Suppressor macrophage (primary cell): ENCODE results near the gene SCOC.

Source experiments
- DNase-seq, 4 experiments: peaks; one replicate each; pipeline ENCODE4 v3.0.0-alpha.2; 2020 to 2022
- total RNA-seq, 17 experiments: gene quantifications; one replicate each; lab custom pipeline; 2026; ENCODE audit warnings: mixed read lengths in 6 of 17, inconsistent platforms in 3 of 17; lab: John Stamatoyannopoulos, UW

The SCOC gene
- total RNA-seq: 23.1 to 103 (median 60.3) reads per million in 17 experiments

DNA sequence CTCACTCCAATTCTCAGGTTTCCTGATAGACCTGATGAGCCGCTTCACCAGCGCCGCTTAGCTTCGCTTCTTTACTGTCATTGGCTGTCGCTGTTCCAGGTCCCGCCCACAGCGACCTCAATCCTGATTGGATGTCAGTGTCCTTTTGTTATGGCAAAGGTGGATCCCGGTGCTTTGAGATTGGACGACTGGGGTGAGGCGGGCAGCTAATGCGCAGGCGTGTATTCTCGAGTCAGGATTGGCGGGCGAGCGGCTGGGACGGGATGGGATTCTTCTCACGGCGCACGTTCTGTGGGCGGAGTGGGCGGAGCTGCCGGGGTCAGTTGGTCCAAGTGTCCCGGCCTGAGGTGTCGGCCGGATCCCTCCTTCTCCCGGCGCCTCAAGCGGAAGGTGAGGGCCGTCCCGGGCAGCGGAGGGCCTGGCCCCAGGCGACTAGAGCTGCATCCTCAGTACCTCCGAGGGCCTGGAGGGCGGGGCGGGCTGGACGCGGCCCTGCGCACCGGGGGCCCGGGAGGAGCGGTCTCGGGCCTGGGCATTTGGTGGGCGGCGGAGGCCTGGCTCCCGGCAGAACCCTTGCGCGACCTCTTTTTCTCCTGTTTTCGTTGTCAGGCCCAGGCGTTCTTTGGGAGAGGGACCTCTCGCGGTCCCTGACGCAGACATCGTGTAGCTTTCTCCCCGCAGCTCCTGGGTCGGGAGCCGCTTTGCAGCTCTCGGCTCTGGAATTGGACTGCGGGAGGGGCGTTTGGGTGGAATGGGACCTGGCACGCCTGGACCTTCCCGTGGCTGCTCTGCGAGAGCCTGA, at the start of gene SCOC:
Gene SCOC, plus strand, starts transcription at position 319 of the 802 bp plus-strand sequence. CDS start 5,525 bp downstream, outside the sequence.
- peak; percentile 99 to 100 (median 99) for DNase-seq

DNA sequence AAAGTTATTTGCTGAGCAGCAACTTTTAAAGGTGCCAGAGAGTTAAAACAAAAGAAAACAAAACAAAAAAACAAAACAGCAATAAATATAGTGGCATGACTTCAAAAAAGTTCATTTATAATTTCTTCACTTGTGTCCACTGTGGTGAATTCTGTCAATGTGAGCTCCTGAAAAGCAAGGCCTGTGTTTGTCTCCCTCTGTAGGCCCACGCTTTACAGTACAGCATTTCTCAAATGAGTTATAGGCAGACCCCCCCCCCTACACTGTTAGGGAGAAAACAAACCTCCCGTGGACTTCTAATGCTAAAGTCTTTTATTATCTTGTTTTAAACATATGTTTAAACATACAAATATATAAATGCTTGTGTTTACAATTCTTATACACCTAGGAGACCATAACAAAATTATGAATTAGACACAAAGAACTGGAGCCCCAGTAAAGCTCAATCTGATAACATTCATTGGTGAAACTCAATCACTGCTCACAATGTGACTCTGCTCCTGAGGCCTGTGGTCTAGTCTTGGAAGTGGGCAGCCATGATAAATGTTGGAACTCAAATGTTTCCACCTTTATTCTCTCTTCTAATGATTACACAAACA, 47.0 kb upstream of the SCOC start:
- peak; percentile 14 to 51 (median 40) for DNase-seq

DNA sequence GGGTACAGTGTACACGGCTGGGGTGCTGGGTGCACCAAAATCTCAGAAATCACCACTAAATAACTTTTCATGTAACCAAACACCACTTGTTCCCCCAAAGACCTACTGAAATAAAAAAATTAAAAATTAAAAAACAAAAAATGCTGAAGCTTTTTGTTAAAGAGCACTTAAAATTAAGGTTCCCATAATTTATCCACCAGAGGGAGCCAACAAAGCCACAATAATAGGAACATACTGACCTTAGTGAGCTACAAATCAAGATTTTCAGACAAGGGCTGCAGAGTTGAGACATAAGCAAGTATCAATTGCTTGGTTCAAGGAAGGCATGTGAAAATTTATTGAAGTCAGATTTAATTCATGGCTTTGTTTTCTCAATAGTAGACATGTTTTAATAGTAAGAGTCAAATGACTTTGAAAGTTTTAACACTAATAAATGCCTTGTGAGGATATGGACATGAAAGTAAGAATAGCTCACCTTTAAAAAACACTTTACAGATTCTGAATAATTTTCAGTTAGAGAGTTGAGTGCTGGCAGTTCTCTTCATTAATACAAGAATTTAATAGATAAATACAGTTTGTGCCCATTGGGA, 43.0 kb upstream of the SCOC start:
- peak; percentile 27 to 64 (median 40) for DNase-seq

DNA sequence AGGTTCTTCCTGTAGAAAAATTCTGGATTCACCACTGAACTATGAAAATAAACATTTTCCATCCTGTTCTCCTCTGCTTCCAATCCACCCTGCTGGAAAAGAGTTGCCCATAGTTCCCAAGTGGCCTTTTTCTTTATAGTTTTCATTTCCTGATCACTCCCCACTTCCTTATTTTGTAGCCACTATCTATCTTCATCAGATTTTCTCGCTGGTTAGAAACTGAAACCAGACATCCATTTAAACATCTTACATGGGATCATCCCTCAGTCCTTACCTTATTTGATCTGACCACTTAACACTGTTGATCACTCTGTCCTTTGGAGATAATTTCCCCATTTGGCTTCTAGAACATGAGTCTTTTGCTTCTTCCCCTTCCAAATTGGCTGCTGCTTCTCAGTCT, 42.2 kb upstream of the SCOC start:
- peak in 3 of 4 experiments; percentile 8 to 27 (median 23) for DNase-seq

DNA sequence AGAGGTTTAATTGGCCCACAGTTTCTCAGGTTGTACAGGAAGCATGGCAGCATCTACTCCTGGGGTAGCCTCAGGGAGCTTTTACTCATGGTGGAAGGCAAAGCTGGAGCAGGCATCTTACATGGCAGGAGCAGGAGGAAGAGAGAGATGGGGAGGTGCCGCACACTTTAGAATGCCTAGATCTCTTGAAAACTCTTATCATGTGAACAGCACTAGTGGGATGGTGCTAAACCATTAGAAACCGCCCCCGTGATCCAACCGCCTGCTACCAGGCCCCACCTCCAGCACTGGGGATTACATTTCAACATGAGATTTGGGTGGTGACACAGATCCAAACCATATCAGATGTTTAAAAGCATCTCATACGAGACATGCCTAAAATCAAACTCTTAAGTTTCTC, 41.6 kb upstream of the SCOC start:
- no peak for DNase-seq

DNA sequence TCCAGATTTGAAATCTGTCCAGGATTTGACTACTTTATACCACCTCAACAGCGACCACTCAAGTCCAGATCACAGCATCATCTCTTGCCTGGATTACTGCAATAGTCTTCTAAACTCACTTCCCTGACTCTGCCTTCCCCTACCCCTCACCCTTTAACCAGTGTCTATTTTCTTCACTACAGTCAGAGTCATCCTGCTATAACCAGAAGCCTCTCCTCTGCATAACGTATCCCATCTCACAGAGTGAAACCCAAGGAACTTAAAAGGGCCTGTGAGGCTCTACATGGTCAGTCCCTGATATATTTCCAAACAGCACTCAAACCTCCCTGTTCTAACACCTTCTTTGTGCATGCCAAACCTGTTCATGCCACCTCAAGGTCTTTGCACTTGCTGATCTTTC, 40.7 kb upstream of the SCOC start:
- no peak for DNase-seq

DNA sequence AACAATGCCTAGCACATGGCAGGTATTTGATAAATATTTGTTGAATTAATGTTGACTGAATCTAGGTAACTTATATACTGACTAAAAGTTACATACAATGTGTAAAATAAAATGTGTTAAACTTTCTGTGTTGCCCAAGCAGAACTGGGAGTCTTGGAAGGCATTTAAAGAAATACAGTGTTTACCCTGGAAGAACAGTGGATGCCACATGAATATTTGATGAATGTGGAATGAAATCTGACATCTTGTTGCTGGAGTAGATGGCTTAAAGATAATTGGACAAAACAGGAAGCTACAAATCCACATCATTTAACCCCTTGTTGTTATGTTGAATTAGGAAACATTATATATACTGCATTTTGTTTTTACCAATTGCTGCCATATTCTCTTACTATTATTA, 39.9 kb upstream of the SCOC start:
- no peak for DNase-seq

DNA sequence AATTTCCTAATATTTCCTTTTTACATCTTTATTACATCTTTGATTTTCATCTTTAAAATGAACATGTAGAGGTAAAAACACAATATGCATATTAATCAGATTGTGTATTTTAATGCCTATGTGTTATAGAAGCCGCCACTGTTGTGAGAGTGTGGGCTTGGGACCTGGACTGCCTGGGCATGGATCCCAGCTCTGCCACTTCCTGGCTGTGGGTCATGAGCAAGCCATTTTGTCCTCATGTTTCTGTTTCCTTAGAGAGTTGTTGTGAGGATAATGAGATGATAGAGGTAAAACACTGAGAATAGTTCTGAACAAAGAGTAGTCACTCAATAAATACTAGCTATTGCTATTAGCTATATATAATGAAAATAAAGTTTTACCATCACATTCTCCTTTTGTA, 38.4 kb upstream of the SCOC start:
- DNase-seq: no peak

DNA sequence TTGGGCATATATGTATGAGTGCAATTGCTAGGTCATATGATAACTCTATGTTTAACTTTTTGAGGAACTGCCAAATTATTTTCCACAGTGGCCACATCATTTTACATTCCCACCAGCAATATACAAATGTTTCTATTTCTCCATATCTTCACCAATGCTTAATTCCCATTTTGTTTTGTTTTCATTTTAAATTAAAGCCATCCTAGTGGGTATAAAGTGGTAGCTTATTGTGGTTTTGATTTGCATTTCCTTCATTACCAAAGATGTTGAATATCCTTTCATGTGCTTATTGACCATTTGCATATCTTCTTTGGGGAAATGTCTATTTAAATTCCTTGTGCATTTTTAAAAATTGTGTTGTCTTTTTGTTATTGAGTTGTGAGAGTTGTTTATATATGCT, 36.7 kb upstream of the SCOC start:
- DNase-seq: peak in 1 of 4 experiments; percentile 7

DNA sequence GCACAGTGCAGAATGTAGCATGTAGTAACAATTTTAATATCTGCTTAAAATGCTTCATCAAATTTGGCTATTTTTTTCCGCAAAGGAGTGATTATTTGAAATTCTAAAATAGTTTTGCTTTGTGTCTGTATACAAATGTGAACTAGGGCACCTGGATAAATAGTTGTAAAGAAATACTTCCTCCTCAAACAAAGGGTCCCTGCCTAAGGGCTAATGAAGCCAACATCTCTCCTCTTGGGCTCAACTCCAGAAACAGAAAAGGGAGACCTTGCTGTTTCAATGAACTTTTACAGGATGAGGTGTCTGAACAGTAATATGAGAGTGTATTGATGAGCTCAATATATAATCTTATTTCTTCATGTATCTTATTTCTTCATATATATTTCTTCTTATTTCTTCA, 30.8 kb upstream of the SCOC start:
- no peak for DNase-seq

DNA sequence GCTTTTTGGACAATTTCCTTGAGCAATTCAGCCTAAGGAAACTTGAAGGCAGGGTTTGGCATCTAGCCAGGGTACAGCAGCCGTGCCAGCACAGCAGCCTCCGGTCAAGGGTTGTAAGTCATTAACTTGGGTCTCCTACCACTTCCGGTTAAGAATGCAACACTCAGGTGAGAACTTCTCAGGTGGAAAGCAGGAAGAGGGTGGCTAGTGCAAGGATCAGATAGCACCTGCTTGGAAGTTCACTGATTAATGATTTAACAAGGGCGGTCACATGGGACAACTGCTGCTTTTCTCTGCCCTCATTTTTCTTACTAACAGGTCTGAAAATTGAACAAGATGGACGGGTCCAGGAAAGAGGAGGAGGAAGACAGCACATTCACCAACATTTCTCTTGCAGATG, 30.1 kb upstream of the SCOC start:
- DNase-seq: peak in 3 of 4 experiments; percentile 18 to 46 (median 36)

DNA sequence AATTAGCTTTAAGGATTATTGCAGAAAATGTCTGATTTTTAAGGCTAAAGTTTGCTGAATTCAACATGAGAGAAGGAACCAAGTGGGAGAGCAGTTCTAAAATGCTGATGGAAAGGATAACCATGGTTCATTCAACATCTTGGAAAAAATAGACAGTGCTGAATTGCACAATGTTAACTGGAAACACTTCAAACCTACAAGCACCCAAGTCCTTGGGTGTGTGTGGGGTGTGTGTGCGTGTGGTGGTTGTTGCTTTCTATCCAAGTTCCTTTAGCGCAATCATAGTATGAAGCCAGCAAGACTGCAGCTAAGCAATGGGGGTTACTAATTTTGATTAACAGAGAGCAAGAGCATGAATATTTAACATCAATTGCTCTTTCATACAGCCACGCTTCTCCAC, 29.3 kb upstream of the SCOC start:
- no peak for DNase-seq

DNA sequence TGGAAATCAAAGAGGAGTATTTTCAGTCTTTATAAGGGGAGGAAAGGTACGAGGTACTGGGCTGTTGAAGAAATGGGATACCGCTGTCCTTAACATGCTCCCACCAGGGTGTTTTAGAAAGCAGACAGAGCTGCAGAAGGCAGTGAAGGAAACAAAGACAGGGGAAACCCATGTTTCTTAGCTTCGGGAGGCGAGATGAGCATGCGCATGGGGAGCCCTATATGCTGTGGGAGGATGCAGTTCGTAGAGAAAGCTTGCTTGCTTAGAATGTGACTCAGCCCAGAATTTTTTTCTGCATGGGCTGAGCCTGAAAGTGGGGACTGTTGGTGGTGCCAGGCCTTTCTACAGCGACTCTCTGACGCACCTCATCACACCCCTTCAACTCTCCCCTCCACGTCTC, 28.8 kb upstream of the SCOC start:
- DNase-seq: no peak

DNA sequence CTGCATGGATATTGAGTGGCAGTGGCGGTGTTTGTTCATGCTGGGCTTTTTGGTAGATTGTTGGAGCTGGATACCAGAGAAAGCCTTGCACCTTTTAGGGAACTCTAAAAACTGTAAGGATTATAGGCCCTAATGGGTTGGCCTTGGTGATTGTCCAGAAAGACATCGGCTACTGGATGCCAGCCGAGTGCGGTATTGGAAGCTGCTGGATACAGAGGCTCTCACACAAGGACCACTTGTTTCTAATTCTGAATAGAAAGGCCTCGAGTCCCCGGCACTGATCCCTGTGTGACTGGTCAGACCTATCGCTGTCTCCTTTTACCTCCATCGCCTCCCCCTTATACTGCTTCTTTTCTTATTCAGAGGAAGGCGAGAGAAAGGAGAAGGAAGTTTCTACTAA, 27.3 kb upstream of the SCOC start:
- no peak for DNase-seq

DNA sequence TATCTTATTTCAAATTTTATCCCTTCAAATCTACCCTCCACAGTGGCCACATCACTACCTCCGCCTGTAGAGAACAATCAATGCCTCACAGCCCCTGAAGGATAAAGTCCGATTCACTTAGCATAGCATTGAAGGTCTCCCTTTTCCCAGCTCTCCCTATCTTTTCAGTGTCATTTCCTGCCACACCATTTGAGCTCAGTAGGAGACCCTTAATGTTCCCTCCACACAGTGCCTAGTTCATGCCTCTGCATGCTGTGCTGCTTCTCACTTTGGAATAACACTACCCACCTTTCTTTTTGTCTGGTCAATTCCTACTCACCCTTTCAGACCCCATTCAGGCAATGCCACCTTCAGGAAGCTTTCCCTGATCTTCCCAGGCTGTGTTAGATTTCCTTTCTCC, 23.6 kb upstream of the SCOC start:
- DNase-seq: no peak

DNA sequence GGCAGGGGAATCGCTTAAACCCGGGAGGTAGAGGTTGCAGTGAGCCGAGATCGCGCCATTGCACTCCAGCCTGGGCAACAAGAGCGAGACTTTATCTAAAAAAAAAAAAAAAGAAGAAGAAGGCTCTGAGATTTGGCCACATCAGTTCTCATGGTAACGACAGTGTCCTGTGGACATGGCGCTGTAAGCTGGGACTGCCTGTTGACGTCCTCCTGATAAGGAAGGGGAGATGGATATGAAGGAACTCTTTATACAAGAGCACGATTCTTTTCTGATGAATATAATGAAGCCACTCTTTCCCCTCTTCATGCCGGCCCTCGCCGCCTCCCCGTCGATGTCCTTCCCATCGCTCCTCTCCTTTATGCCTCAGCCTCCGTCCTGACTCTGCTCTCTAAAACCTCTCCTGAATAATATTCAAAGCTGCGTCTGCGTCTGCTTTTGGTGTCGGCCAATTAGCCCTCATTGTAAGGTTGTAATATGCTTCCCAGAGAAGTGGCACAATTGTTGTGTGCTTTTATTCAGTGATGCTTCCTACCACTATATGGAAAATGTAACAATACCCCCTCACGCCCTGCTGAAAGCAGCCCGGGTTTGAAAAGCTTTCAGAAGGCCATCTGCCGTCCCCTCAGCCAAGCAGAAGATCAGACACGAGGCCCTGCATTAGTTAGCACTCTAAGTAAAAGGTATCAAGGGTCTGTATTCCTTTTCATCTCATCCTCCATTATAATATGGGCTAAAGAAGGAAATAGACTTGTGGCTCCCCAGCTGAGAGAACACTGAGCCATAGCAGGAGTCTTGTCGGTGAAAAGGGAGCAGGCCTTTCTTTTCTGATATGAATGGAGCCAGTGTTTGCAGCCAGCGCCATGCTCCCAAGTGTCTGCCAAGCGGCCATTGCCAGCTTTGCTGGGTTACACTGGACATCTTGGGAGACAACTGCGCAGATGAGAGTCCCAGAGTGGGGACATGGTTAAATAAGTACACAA, 22.1 kb upstream of the SCOC start:
- no peak for DNase-seq

DNA sequence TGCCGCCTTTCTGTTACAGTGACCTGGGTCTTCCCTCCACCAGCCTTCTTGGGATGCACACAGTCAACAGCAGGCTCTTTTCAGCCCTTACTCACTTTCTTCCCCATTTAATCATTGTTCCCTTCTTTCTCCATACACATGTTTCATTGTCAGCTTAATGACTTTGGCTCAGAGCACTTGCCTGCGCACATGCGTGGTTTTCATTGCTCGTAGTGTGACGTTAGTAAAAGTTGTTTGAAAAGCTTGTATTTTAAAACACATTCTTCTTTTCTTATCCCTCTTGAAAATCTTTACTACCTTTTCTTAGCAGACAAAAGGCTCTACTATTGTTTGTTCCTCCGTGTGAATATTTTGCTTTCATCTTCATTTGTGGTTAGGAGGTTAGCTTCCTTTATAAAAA, 19.7 kb upstream of the SCOC start:
- peak in 1 of 4 experiments; percentile 2 for DNase-seq

DNA sequence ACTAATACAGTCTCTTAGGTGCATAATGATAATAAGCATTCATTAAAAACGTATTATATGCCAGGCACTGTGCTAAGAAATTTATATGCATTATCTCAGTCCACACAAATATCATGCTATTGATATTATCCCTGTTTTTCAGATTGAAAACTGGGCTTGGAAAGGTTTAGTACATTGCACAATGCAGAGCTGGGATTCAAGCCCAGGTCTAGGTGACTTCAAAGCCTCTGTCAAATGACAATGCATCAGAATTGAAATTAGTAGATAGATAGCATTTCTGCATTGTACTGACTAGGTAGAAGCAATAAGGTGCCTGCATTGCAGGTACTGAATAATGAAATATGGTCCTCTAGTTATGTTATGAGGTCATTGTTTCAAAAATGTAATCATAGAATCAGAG, 18.2 kb upstream of the SCOC start:
- no peak for DNase-seq

DNA sequence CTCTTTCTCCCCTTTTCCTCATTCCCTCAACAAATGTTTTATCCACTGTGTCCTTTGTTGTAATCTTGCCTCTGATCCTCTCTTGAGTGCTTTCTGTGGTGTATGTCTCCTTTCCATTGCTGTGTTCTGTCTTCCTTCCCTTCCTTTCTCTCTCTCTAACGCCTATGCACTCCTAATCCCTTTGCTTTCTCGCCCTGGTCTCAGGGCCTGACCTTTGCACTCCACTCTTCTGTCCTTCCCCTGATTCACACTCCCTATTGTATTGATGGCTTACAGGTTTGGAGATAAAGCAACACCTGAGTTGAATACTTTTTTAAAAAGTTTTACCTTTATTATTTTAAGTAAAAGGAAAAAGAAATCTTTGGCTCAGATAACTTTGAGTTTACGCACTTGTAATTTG, 15.6 kb upstream of the SCOC start:
- no peak for DNase-seq

DNA sequence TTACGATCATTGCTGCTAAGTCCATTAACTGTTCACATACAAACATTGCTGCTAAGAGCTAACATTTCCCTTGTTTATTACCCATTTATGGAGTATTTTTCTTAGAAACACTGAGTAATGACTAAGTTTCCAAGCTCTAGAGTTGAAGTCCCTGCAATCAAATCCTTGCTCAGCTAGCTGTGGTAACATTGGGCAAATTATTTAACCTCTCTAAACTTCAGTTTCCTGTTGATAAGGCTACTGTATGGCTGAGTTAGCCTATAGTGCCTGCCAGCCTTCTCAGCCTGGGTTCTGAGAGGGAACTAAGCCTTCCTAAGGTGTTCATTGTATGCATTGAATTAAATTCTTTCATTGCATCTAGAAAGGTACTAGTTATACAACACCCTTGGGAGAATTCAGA, 15.2 kb upstream of the SCOC start:
- no peak for DNase-seq

DNA sequence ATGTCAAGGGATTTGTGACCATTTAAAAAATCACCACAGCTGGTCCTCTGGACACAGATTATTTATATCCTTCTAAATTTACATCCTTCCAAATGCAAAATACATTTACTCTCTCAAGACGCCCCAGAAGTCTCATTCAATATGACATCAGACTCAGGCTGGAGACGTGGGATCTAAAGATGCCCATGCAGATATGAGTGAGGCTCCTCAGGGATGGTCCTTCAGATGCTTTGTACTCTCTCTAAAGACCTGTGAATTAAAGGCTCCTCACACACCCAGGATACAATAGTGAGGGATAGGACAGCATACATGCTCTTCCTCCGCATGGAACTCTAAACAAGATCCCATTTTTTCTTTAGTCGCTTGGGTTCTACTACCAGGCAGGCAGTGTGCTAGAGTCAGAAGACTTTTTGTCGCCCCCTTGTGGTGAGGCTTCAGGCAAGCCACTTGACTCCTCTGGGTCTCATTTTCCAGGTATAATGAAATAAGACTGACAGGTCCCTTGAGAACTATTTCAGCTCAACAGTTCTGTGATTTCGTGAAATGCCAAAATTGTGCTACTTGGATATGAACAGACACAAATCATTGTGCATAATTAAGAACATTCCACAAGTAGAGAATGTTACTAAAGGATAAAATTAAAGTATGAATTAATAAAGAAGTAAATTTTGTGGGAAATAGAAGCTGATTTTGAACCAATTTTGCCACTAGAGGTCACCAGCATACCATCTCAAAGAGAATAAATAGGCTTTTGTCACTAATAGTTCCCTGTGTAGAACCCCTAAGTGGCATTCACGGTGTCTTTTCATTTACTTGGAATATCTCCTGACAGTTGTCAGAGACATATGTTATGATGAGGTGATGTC, 13.7 kb upstream of the SCOC start:
- DNase-seq: peak; percentile 82 to 89 (median 88)

DNA sequence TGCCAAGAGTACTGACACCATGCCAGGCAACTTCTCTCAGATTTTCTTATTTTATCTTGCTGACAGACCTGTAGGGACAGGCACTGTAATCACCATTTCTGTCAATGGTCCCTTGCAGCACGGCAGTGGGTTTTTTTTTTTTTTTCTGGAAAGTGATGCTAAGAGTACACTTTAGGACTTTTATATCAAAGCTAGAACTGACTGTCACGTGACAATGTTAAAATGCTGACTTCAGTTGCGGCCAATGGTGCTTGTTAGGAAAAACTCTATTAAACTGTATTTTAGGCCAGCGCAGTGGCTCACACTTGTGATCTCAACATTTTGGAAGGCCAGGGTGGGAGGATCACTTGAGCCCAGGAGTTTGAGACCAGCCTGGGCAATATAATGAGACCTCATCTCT, 12.3 kb upstream of the SCOC start:
- DNase-seq: no peak
